ENCODE results near the gene SULT1E1. TPM values are rescaled to one million over a fixed set of nuclear protein-coding genes. Genes with fewer than 3 reads are reported as not detected.

Gene SULT1E1
- 100 to 1,000 TPM in 1 of 12 donors, 10 to 100 TPM in 10, not detected in 1; 21.1 to 160 (median 38.2) TPM for polyA plus RNA-seq (ENCODE audit: insufficient read length in 12 of 12)
- long read RNA-seq, donor 1, transcript SULT1E1-201 (8 exons, 1,780 nt), result major isoform, 29 of 59 reads
- long read RNA-seq, donor 1, partial matches to known transcripts, result 26 of 59 reads
- long read RNA-seq, donor 1, other reads (novel, unspliced or antisense), result 0 of 59 reads
- long read RNA-seq, donor 2, transcript SULT1E1-201 (8 exons, 1,780 nt), result major isoform, 8 of 8 reads
- long read RNA-seq, donor 2, partial matches to known transcripts, result 0 of 8 reads
- long read RNA-seq, donor 2, other reads (novel, unspliced or antisense), result 0 of 8 reads
- long read RNA-seq, donor 3, partial matches to known transcripts, result 0 of 3 reads
- long read RNA-seq, donor 3, other reads (novel, unspliced or antisense), result 0 of 3 reads
- long read RNA-seq, donor 4, partial matches to known transcripts, result 0 of 4 reads
- long read RNA-seq, donor 4, other reads (novel, unspliced or antisense), result 0 of 4 reads
- long read RNA-seq, donor 5, partial matches to known transcripts, result 0 of 4 reads
- long read RNA-seq, donor 5, other reads (novel, unspliced or antisense), result 0 of 4 reads
- long read RNA-seq, donor 6, transcript SULT1E1-201 (8 exons, 1,780 nt), result major isoform, 5 of 5 reads
- long read RNA-seq, donor 6, partial matches to known transcripts, result 0 of 5 reads
- long read RNA-seq, donor 6, other reads (novel, unspliced or antisense), result 0 of 5 reads
- long read RNA-seq, donor 7, transcript SULT1E1-201 (8 exons, 1,780 nt), result major isoform, 11 of 11 reads
- long read RNA-seq, donor 7, partial matches to known transcripts, result 0 of 11 reads
- long read RNA-seq, donor 7, other reads (novel, unspliced or antisense), result 0 of 11 reads
- long read RNA-seq, donor 8, partial matches to known transcripts, result 0 of 5 reads
- long read RNA-seq, donor 8, other reads (novel, unspliced or antisense), result 0 of 5 reads
- long read RNA-seq, donor 9, transcript SULT1E1-201 (8 exons, 1,780 nt), result major isoform, 8 of 9 reads
- long read RNA-seq, donor 9, partial matches to known transcripts, result 0 of 9 reads
- long read RNA-seq, donor 9, other reads (novel, unspliced or antisense), result 0 of 9 reads
- long read RNA-seq, donor 10, transcript SULT1E1-201 (8 exons, 1,780 nt), result major isoform, 5 of 5 reads
- long read RNA-seq, donor 10, partial matches to known transcripts, result 0 of 5 reads
- long read RNA-seq, donor 10, other reads (novel, unspliced or antisense), result 0 of 5 reads
- long read RNA-seq, donor 11, transcript SULT1E1-201 (8 exons, 1,780 nt), result major isoform, 14 of 14 reads
- long read RNA-seq, donor 11, partial matches to known transcripts, result 0 of 14 reads
- long read RNA-seq, donor 11, other reads (novel, unspliced or antisense), result 0 of 14 reads

GRCh38 chr4:69860052-69860451 lies at the start of gene SULT1E1:
Gene SULT1E1, minus strand, starts transcription at chr4:69860145. Its CDS starts 2,501 bp downstream, at chr4:69857644.
- no peak for DNase-seq

GRCh38 chr4:69909195-69909594 lies 49.2 kb upstream of the SULT1E1 start:
- no peak for DNase-seq

GRCh38 chr4:69907151-69907550 lies 47.2 kb upstream of the SULT1E1 start:
- DNase-seq, result no peak

GRCh38 chr4:69896530-69897116 lies 36.7 kb upstream of the SULT1E1 start:
- no peak for DNase-seq

- no peak for DNase-seq
Observed at GRCh38 chr4:69894721-69895120, 34.8 kb upstream of the SULT1E1 start.

- no peak for DNase-seq
Observed at GRCh38 chr4:69894186-69894585, 34.2 kb upstream of the SULT1E1 start.

- DNase-seq, result no peak
Observed at GRCh38 chr4:69888336-69888735, 28.4 kb upstream of the SULT1E1 start.

- no peak for DNase-seq
Observed at GRCh38 chr4:69882150-69882549, 22.2 kb upstream of the SULT1E1 start.

- peak; percentile 71 for DNase-seq
Observed at GRCh38 chr4:69881173-69881773, 21.3 kb upstream of the SULT1E1 start.

GRCh38 chr4:69878250-69878649 lies 18.3 kb upstream of the SULT1E1 start:
- no peak for DNase-seq

GRCh38 chr4:69877453-69877852 lies 17.5 kb upstream of the SULT1E1 start:
- DNase-seq, result no peak

GRCh38 chr4:69876071-69876470 lies 16.1 kb upstream of the SULT1E1 start:
- DNase-seq, result no peak

- no peak for DNase-seq
Observed at GRCh38 chr4:69875576-69875975, 15.6 kb upstream of the SULT1E1 start.

- DNase-seq, result no peak
Observed at GRCh38 chr4:69874507-69874906, 14.6 kb upstream of the SULT1E1 start.

- no peak for DNase-seq
Observed at GRCh38 chr4:69861756-69862155, 1.8 kb upstream of the SULT1E1 start.

- DNase-seq, result no peak
Observed at GRCh38 chr4:69860521-69861298, 765 bp upstream of the SULT1E1 start.

- no peak for DNase-seq
Observed at GRCh38 chr4:69859140-69859685, 732 bp downstream of the SULT1E1 start.

GRCh38 chr4:69858690-69859089 lies 1.3 kb downstream of the SULT1E1 start:
- peak; percentile 15 for DNase-seq

- no peak for DNase-seq
Observed at GRCh38 chr4:69855822-69856221, 4.1 kb downstream of the SULT1E1 start.

- no peak for DNase-seq
Observed at GRCh38 chr4:69849969-69850368, 10.0 kb downstream of the SULT1E1 start.

Measured in muscle of arm (tissue), 14 donors.